Measurements from ENCODE around the gene HOXB3.

Gene HOXB3

DNA sequence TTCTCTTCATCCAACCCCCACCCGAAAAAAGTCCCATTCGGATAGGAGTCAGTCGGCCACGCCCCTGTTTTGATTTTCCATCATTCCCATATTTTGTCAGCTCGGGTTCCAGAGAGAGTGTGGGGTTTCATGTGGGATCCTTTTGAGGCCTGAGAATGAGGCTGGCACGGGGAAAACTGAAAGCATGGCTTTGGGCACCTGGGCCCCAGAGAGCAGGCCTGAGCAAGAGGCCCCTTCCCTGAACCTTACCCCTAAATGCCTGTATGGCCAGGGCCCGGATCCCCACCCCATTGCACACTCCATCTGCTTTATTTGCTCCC, 7.3 kb downstream of the HOXB3 start:
- DNase-seq: no peak

DNA sequence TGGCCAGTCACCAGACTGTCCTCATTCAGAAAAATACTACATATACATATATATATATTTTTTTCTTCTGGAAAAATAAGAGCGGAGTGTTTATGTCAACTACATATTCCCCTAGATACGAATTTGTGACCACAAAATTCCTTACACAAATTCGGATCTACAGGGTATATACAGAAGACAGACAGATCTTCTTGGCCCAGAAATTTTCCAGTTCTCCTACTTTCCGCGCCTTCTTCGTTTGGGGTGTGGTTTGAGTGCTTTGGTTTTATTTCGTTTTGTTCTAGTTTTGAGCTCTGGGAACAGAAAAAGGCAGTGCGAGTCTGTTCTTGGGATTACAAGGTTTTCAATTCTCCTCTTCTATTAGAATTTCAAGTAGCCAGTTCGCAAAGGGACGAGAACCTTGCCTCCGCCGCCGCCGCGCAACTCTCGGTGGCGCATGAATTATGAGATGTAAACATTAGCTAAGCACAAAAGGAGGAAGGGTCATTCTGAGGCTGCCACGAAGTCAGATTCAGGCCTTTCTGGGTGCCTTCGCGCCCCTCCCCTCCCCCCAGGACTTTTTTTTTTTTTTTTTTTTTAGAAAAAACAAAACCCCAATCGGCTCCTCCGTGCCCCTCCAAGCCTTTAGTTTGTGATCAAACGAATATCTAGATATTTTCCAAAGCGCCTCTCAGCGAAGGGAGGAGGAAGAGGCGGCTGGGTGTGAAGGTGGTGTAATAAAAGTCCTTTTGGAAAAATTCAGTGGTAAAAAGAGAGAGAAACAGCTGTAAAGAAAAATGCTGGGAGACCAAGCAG, 10.1 kb downstream of the HOXB3 start:
- DNase-seq: no peak

DNA sequence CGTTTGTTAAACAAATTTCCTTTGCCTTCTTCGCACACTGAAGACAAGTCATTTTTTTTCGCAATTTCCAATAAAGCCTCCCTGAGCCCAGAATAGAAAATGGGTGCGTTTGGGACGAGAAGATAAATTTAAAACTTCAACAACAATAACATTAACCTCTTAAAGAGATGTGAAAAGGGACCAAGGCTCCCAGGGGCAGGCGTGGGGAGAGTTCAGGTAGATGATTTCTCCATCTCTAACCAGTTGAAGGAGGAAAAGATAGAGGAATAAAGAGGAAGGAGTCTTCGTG, 10.6 kb downstream of the HOXB3 start:
- no peak for DNase-seq

DNA sequence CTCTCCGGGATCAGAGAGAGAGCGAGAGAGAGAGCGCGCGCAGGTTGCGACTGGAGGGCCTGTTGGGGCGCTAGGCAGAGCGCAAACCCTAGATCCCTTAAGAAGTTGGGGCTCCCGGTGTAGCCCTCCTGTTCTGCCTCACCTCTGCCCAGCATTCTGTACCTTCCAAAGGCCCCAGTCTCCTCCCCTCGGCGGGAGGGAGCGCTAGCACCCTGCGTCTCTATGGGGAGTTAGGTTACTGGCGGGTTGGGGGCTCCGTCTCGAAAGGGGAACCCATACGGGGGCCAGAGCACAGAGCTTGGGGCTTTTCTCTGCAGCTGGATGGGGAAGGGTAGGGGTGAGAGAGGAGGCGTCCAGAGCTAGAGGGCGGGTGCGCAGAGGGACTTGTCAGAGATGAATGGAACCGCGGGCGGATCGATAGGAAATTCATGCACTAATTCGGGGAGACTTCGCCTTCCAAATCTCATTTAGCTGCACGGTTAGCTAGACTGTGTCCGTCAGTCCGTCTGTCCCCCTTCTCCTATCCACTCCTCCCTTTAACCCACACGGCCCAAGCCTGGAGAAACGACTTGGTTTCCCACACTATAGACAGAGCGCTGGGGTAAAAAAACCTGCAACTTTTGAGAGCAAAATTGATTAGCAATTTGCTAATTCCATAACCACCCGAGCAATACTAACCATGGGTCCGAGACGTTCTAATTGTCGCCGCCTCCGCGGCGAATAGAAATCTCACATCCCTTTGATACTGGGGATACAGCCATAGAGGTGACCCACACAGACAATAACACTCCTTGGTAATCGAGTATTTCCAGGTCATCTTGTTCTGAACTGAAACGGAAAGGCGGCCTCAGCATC, 11.2 kb downstream of the HOXB3 start:
- no peak for DNase-seq

DNA sequence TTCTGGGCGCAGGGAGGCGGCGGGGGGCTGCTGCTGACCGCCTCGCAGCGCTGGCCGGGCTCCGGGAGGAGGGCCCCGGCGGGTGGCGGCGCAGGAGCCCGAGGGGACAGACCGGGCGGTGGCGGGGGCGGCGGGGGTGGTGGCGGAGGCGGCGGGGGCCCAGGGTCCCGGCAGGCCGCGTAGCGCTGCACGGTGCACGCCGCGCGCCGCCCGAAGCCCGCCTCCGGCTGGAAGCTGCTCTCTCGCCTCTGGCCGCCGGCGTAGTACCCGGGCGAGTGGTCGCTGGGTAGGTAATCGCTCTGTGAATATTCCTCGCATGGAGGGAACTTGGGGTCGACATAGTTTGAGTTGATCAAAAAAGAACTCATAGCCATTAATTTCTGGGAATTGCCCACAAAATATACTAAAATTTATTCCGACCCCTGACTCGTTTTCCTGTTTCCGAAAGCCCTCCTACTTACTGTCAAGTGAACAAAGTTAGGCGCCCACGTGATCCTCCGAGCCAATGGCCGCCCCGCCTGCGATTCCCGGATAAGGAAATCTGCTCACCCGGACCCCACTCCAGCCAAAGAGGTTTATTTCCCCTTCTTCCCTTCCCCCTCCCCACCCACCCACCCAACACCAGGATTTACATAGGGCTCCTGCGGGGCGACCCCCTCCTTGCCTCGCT, 12.0 kb downstream of the HOXB3 start, which contains the start of gene HOXB4:
Gene HOXB4 (minus strand): TSS at position 405 of the 670 bp plus-strand sequence. CDS start 31 bp downstream, at position 374.
- no peak for DNase-seq

DNA sequence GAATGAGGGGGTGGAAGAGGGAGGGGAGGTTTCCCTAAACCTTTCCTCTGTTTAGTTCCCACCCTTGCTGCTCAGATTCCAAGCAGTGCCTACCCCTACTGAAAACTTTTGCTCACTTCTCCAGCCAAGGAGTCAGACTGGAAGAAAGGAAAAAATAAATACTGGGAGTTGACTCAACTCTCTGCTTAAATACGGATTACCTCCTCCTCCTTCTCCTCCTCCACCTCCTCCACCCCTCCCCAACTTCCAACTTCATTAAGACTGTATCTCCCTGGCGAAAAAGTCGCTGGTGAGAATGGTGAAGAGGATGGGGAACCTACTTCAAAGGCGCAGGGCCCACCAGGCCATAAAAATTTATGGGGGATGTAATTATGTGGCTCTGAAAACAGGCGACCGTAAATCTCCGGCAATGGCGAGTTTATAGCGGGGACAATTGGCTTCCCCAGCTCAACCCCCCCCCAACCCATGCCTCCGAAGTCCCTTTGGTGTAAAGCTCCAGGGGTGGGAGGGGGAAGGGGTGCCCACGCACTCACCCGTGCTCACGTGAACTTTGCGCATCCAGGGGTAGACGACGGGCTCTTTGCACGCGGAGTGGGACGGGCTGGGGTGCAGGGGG, 12.6 kb downstream of the HOXB3 start:
- DNase-seq: no peak

DNA sequence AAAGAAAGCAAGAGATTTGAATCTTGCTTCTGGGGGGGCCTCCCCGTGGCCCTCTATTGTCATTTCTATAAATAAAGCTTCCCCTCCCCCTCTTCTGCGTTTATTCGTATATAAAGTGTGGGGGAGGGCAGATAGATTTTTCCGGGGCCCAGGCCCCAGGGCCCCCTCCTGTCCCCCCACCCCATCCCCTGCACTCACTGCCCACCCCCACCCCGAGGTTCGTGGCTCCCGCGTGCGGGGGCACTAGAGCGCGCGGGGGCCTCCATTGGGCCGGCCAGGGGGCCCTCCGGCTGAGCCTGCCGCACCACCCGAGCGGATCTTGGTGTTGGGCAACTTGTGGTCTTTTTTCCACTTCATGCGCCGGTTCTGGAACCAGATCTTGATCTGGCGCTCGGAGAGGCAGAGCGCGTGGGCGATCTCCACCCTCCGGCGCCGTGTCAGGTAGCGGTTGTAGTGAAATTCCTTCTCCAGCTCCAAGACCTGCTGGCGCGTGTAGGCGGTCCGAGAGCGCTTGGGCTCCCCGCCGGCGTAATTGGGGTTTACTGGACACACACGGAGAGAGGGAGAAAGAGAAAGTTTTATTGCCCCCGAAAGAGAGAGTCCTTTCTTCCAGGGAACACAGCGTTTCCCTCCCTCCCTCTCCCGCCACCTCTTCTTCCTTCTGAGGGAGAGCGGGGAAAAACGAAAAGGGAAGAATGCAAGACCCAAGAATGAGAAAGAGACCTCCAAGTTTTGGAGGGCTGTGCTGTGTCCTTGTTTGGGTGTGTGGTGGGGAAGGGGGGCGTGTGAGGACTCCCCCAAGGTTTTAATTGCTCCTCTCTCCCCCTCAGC, 13.3 kb downstream of the HOXB3 start:
- DNase-seq: no peak

DNA sequence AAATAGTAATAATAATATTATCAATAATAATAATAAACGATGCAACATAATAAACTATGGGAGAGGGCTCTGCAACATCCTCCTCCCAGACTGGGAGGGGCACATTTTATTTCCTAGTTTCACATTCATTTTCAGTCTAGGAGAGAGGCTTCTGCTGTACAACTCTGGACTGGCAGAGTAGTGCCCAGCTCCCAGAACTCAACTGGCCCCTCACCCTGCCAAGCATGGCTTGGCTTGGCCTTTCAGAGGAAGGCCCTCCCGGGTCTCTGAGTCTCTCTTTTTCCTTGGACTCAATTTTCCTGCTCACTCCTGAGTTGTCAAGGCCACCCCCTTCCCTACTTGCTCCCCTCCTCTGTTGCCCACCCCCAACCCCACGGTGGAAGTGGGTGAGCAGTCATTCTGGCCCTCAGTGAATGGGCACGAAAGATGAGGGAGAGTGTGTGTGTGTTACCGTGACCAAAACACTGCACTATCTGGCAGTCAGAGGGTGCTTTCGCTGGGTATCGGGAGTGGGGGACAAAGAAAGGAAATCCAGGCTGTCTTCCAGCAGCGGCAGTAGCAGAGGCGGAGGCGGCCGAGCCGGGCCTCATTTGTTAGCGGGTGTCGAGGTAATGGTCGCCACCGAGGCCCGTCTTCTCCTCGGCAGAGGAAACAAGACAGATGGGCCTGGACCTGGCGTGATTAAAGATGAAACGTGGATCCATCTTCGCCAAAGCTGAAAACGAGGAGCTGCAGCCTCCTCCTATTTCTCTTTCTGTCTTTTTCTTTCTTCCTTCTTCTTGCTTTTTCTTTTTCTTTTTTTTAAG, 14.2 kb downstream of the HOXB3 start:
- no peak for DNase-seq

DNA sequence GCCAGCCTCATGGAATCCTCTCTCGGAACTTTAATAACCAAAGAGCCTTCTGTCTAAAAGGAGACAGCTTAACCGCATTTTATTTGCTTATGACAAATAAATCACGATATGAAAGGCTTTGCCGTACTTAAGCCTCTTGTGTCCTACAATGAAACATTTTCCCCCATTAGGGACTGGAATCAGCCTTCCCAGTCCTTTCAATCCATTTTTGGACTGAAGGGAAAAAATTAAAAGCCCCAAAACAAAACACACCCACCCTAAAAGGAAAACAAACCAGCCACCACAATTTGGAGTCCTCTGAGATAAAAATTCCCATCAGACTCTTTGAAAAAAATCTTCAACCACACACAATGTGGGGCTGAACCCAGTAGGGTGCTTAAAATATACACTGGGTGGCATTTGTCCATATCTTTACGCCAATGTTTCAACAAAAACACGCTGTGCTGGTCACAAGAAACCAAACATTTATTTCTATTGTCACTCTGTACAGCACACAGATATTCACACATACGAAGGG, 14.9 kb downstream of the HOXB3 start:
- DNase-seq: no peak

DNA sequence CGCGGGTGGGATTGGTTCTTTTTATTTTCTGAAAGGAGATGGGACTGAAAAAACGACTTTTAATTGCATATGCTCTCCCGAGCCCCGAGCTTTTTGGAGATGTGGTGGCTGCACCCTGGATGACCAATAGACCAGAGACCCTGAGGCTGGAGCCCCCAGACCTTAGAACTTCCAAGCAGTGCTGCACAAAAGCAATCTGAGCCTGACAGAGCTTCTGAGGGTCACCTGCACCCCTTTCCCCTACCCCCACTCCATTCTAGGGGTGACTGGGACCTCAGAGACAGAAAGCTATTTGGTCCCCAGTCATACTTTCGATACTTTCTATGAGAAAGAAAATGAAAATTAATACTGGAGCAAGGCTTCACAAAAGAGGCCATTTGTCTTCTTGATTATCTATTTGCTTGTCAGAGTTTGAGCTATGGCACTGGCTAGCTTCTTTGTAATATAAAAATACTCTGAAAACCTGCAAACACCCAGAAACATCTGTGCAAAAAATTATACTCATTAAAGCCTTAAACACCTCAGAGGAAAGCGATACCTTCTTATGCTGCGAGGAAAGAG, 15.5 kb downstream of the HOXB3 start:
- no peak for DNase-seq

DNA sequence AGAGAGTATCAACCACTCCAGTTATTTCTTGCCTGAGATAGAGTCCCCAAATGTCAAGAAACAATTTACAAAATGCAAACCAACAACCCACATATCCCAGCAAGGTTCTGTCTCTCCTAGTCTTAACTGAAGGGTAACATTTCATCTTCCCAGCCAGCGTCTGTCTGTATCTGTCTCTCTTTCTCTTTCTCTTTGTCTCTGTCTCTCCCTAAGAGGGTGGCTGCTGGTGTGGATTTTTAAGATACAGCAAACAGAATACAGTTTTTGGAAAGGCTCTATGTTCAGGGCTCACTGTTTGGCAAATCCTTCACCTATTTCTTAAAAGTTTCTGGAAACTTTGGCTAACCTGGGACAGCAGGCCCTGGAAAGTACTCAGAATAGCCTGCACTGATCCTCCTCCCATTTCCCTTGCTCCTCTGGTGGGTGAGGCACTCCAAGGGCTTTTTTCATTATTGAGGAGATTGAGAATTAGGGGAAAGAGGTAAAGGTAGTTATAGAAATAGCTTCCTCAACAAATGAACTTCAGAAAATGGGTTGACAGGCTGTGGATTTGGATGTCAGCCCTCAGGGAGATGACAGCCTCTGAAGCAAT, 18.1 kb downstream of the HOXB3 start:
- DNase-seq: no peak

DNA sequence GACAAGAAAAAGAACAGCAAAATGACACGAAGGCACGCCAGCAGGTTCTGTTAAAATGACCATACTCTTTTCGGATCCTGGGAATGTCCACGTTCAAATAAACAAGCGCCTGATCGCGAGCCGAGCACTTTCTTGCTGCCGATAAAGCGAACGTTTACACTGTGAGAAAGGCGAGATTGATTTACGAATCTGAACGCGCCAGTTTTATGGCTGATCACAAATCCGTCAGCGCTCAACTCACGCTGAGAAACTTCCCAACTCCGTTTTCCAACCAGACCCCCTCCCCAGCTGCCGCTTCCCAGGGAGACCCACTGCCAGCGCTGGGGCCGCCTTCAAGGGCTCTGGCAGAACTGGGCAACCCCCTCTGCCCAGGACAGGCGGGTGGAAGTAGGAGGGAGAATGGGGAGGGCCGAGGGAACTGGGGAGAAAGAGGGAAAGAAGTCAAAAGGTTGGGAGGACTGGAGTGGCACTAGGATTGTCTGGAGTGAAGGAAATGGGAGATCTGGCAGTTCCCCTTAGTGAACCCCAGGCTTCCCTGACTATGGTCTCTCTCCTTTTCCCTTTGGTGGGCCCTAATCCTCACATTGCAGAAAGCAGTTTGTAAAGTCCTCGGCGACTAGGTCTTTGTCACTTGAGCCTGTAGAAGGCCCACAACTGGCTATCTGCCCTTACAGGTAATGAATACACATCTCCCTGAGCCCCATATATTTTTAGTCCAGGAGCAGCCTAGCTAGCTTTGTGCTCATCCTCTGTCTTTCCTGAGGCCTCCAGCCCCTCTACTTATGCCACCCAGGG, 18.8 kb downstream of the HOXB3 start:
- DNase-seq: no peak

DNA sequence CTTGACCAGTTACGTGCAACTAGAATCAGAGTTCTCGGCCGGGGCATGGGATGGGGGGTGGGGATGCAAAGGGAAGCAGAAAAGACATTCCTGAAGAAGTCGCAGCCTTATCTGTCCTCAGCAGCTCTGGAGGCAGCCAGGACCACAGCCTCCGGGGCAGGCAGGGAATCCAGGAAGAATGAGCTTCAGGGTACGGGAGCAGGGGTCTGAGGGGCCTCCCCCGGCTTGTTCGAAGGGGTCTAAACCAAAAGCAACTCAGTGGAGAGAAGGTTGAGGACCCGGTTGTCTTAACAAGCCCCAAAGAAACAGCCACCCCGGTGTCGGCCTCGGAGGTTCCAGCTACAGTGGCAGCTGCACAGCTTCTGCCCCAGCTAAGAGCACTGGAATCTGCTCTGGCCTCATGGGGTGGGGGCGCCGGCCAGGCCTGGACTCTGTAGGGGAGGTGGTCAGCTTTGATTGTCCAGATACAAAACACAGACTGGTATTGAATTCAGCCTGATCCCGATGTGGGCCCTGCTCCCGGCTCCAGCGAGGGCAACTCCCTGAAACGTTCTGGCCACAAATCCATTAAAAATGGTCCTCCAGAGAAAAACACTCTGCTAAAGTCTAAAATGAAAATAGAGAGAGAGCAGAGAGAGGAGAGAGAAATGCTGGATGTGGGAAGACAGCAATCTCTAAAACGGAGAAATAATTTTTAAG, 19.6 kb downstream of the HOXB3 start:
- DNase-seq: no peak

DNA sequence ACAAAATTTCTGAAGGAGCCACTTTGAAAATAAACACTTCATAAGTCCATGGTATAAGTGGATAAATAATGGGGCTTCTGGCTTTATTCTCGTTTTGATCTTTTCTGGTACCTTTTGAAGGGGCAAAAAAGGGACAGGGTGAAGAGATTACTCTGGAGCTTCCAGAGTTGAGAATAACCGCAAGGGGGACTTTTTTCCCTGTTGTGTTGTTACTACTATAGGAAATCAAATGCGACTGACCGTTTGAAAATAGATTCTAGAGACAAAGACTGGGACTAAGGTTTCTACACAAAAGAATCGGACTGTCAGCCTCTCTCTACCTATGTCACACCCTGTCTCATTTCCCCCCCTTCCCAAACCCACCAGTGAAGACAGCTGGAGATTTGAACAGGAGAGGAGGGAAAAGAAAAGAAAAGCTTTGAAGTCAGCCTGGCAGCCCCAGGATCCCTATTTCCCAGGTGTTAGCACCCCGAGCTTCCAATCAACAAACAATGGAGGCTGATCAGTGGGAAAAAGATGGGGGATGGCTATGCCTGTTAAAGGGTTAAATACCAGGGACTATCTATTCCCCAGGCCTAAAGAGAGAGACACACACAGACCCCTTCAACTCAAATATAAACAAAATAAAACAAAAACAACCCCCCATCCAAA, 20.2 kb downstream of the HOXB3 start:
- DNase-seq: no peak

DNA sequence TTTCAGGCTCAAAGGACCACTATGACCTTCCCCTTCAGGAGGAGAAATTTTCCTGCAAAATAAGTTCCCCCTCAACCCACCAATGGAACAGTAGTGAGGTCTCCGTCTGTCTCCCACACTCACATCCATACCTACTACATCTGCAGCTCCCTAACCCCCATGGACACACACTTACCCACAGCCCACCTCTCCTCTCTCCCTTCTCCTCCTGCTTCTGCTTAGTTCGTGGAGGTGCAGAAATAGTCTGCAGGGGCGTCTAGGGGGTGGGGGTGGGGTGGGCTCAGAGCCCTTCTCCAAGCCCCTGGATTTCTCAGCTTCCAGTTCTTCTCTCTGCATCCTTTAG, 20.8 kb downstream of the HOXB3 start:
- DNase-seq: no peak

DNA sequence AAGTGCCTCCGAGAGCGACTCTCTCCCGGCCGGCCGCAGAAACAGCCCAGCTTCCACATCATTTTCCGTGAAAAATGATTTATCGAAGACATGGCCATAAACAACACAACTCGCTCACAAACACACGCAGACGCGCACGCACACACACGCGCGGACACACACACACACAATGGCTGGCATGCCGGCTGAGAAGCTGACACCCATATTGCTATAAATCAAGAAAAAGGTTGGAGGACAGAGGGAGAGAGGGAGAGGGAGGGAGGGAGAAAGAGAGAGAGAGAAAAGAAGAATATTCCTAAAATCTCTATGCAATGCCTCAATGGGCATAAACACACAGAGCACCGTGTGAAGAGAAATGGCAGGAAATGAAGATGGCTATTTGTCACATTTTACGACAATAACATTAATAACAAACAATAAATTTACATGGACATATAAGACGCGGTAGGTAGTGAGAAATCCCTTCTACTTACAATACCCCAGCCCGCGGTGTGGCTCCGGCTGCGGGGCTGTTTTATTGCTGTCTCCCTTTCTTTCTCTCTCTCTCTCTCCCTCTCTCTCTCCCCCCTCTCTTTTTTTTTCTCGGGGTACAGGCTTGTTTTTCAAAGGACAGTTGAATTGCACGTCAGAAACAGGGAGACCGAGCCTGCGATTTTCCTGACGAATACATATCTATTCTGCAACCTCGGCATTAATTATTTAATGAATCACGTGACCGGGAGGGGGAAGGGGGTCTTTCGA, 21.4 kb downstream of the HOXB3 start:
- DNase-seq: no peak

DNA sequence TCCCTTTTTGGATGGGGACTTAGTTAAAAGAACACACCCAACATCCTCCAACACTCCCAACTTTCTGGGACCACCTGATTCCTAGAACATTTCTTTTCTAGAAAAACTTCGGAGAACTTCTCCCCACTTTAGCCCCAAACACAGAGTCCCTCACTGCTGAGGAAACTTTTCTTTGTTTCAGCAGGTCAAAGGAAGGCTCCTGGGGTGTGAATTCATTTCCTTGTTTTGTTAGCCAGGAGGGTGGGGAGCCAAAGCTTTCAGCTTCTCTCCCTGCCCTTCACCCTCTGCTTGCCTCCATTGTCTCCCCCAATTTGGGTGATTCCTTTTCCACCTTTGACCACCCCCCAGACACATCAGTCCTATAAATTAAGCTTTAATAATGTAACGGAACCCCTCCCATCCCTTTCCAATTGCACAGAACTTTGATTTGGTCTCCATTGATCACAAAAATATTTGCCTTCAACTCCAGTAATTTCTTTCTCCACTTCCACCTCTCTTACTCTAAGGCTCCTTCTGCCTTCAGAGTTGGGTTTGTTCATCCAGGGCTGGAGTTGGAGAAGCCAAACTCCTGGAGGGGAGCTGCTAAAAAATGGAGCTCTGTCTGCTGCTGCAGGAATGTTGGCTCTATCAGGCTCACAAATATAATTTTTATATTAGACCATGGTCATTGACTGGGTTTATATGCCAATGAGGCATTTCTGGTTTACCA, 22.2 kb downstream of the HOXB3 start:
- DNase-seq: no peak
